SK-N-SH (cell line): Measurements from ENCODE around the gene BABAM2. TPM values are rescaled to one million over a fixed set of nuclear protein-coding genes. Genes with fewer than 3 reads are reported as not detected.

Experiments used
- CTCF ChIA-PET: fragments of 300-600, 350-600 bp; formaldehyde crosslinking; extraction: SDS; loops from one replicate; lab custom pipeline; 2021; lab: Yijun Ruan, JAX
- POLR2A ChIA-PET: fragments of 350-600 bp; sonication (Branson Sonifier 250); formaldehyde crosslinking; extraction: SDS; loops from one replicate; lab custom pipeline; 2020; ENCODE audit warnings: antibody characterized with exemption, inconsistent platforms; lab: Yijun Ruan, JAX
- DNase-seq: peaks from one replicate; pipeline ENCODE4 v3.0.0; 2012
- H2AFZ ChIP-seq: fragments of 200-600 bp; sonication (generic); 2 replicates; pipeline ENCODE4 v1.8.1; 2016; ENCODE audit warnings: antibody characterized with exemption, mild to moderate bottlenecking, low read depth
- H3F3A ChIP-seq: fragments of 200-600 bp; sonication (generic); replicated peaks from 2 replicates; pipeline ENCODE3; 2016; ENCODE audit warnings: antibody characterized with exemption, mild to moderate bottlenecking; ENCODE audit not compliant: insufficient read depth
- H3K27ac ChIP-seq, 2 experiments: fragments of 200-500 bp in 1 of 2; fragments of 200-600 bp in 1 of 2; sonication (Bioruptor generic) in 1 of 2; sonication (generic), shearing (Covaris generic) in 1 of 2; 2 replicates each; pipeline versions ENCODE4 v1.5.1 to v1.6.1; 2014 to 2016; ENCODE audit warnings: low read depth in 2 of 2, inconsistent platforms in 1 of 2, low read length in 1 of 2, mild to moderate bottlenecking in 1 of 2, mixed read lengths in 1 of 2
- H3K27me3 ChIP-seq: fragments of 200-600 bp; sonication (generic), shearing (Covaris generic); 2 replicates; pipeline ENCODE4 v1.6.1; 2016; ENCODE audit warnings: mixed run types; ENCODE audit not compliant: insufficient read depth
- H3K36me3 ChIP-seq, 2 experiments: fragments of 200-500 bp in 1 of 2; fragments of 200-600 bp in 1 of 2; sonication (Bioruptor generic) in 1 of 2; sonication (generic) in 1 of 2; replicated peaks in 1 of 2; 2 replicates each; pipeline versions ENCODE3 to v1.5.1; 2014 to 2016; ENCODE audit warnings: low read length in 1 of 2, mild to moderate bottlenecking in 1 of 2; ENCODE audit not compliant: insufficient read depth in 2 of 2, control insufficient read depth in 1 of 2
- H3K4me1 ChIP-seq, 2 experiments: fragments of 200-500 bp in 1 of 2; fragments of 200-600 bp in 1 of 2; sonication (Bioruptor generic) in 1 of 2; sonication (generic), shearing (Covaris generic) in 1 of 2; 2 replicates each; pipeline versions ENCODE4 v1.5.1 to v1.6.1; 2014 to 2016; ENCODE audit warnings: low read depth in 1 of 2, low read length in 1 of 2, mixed run types in 1 of 2; ENCODE audit not compliant: insufficient read depth in 2 of 2, control insufficient read depth in 1 of 2
- H3K4me2 ChIP-seq: fragments of 200-600 bp; sonication (generic), shearing (Covaris generic); 2 replicates; pipeline ENCODE4 v1.6.1; 2017; ENCODE audit warnings: mixed run types
- H3K4me3 ChIP-seq, 2 experiments: fragments of 200-500 bp in 1 of 2; fragments of 200-600 bp in 1 of 2; sonication (Bioruptor generic) in 1 of 2; sonication (generic), shearing (Covaris generic) in 1 of 2; 2 replicates each; pipeline versions ENCODE4 v1.5.1 to v1.8.1; 2014 to 2016; ENCODE audit warnings: low read depth in 2 of 2, inconsistent platforms in 1 of 2, low read length in 1 of 2, mild to moderate bottlenecking in 1 of 2, mixed read lengths in 1 of 2, moderate library complexity in 1 of 2
- H3K79me2 ChIP-seq: fragments of 200-600 bp; sonication (generic); 2 replicates; pipeline ENCODE4 v1.8.1; 2017; ENCODE audit warnings: mild to moderate bottlenecking; ENCODE audit not compliant: insufficient read depth
- H3K9ac ChIP-seq: fragments of 200-600 bp; sonication (generic); 2 replicates; pipeline ENCODE4 v1.6.1; 2017; ENCODE audit warnings: mixed run types
- H3K9me2 ChIP-seq: fragments of 200-600 bp; sonication (generic); 2 replicates; pipeline ENCODE4 v1.6.1; 2017; ENCODE audit warnings: mixed run types
- H3K9me3 ChIP-seq: fragments of 200-600 bp; sonication (generic); 2 replicates; pipeline ENCODE4 v1.6.1; 2017; ENCODE audit warnings: mixed run types, mild to moderate bottlenecking, moderate library complexity
- H4K20me1 ChIP-seq: fragments of 200-600 bp; sonication (generic); 2 replicates; pipeline ENCODE4 v1.6.1; 2017; ENCODE audit warnings: mild to moderate bottlenecking, mixed run types; ENCODE audit not compliant: insufficient read depth
- CHD2 ChIP-seq: fragments of 150-350 bp; IDR thresholded peaks from 2 replicates; pipeline ENCODE4 v1.6.1; 2018; ENCODE audit warnings: low read length; ENCODE audit not compliant: partially characterized antibody
- ELF1 ChIP-seq: IDR thresholded peaks from 2 replicates; pipeline ENCODE4 v1.4.0; 2012
- EP300 ChIP-seq, 2 experiments: IDR thresholded peaks; 2 replicates each; pipeline versions ENCODE4 v1.4.0 to v1.6.1; 2012; ENCODE audit warnings: borderline replicate concordance in 1 of 2, low read depth in 1 of 2, low read length in 1 of 2
- EZH2phosphoT487 ChIP-seq: fragments of 200-600 bp; sonication (generic); IDR thresholded peaks from 2 replicates; pipeline ENCODE4 v1.6.1; 2017; ENCODE audit warnings: low read depth, mixed run types, mild to moderate bottlenecking, antibody characterized with exemption, moderate library complexity, borderline replicate concordance
- FOSL2 ChIP-seq: IDR thresholded peaks from 2 replicates; pipeline ENCODE4 v1.4.0; 2012; ENCODE audit warnings: low read depth, mild to moderate bottlenecking, moderate library complexity, borderline replicate concordance
- FOXJ3 ChIP-seq: sonication (generic); formaldehyde crosslinking; IDR thresholded peaks from 2 replicates; pipeline ENCODE4 v1.5.1; 2020; ENCODE audit warnings: mild to moderate bottlenecking, missing genetic modification reagents
- GABPA ChIP-seq: IDR thresholded peaks from 2 replicates; pipeline ENCODE4 v1.4.0; 2012; ENCODE audit warnings: low read depth, mild to moderate bottlenecking
- JUND ChIP-seq: IDR thresholded peaks from 2 replicates; pipeline ENCODE4 v1.4.0; 2012
- MEF2A ChIP-seq: IDR thresholded peaks from 2 replicates; pipeline ENCODE4 v1.4.0; 2012; ENCODE audit warnings: low read depth, borderline replicate concordance
- NFIC ChIP-seq: IDR thresholded peaks from 2 replicates; pipeline ENCODE4 v1.4.0; 2012; ENCODE audit warnings: borderline replicate concordance
- NRF1 ChIP-seq: IDR thresholded peaks from 2 replicates; pipeline ENCODE4 v1.6.1; 2012; ENCODE audit warnings: low read depth, mild to moderate bottlenecking, low read length
- RAD21 ChIP-seq: IDR thresholded peaks from 2 replicates; pipeline ENCODE4 v1.6.1; 2012; ENCODE audit warnings: mild to moderate bottlenecking, low read length
- RCOR1 ChIP-seq: fragments of 150-350 bp; IDR thresholded peaks from 2 replicates; pipeline ENCODE4 v1.6.1; 2017; ENCODE audit warnings: antibody characterized with exemption, low read length
- RFX5 ChIP-seq: IDR thresholded peaks from 2 replicates; pipeline ENCODE4 v1.6.1; 2012; ENCODE audit warnings: mild to moderate bottlenecking, improper control_type of control experiment, low read length
- SIN3A ChIP-seq: IDR thresholded peaks from 2 replicates; pipeline ENCODE4 v1.6.1; 2012; ENCODE audit warnings: low read depth, mild to moderate bottlenecking, low read length, moderate library complexity, borderline replicate concordance
- SMC3 ChIP-seq: IDR thresholded peaks from 2 replicates; pipeline ENCODE4 v1.6.1; 2012; ENCODE audit warnings: low read depth, low read length, improper control_type of control experiment
- TCF12 ChIP-seq: IDR thresholded peaks from 2 replicates; pipeline ENCODE4 v1.4.0; 2012
- whole genome bisulfite sequencing: methylation state at CpG from one replicate; pipeline ENCODE4 v1.1.6; 2017; ENCODE audit warnings: low lambda C conversion rate; 5-methylcytosine and 5-hydroxymethylcytosine counted together
- polyA plus RNA-seq, 3 experiments: library from polyadenylated mRNA; depleted of rRNA; stranded (reverse); fragments of >200 nt; gene quantifications; 2 replicates each; pipeline ENCODE4 v1.2.3, GENCODE V29; 2012
- TF ChIP-seq, protein P1 (sequence below): fragments of 200-600 bp; sonication (generic); IDR thresholded peaks from 2 replicates; pipeline ENCODE4 v1.6.1; 2017; ENCODE audit warnings: antibody characterized with exemption, mild to moderate bottlenecking, moderate library complexity
- TF ChIP-seq, protein P2 (sequence below): IDR thresholded peaks from 2 replicates; pipeline ENCODE4 v1.4.0; 2012; ENCODE audit warnings: low read depth, borderline replicate concordance
- TF ChIP-seq, protein P3 (sequence below): IDR thresholded peaks from 2 replicates; pipeline ENCODE4; 2012
- TF ChIP-seq, protein P4 (sequence below): IDR thresholded peaks from 2 replicates; pipeline ENCODE4 v1.6.1; 2012; ENCODE audit warnings: mild to moderate bottlenecking, low read depth, low read length, moderate library complexity
- TF ChIP-seq, protein P5 (sequence below): IDR thresholded peaks from 2 replicates; pipeline ENCODE4 v1.4.0; 2012; ENCODE audit warnings: low read depth
- TF ChIP-seq, protein P6 (sequence below): fragments of 150-350 bp; IDR thresholded peaks from 2 replicates; pipeline ENCODE4 v1.6.1; 2016; ENCODE audit warnings: mild to moderate bottlenecking, low read depth, low read length

BABAM2 gene
- polyA plus RNA-seq, 1 of the 3 experiments (the other 2 are of a cell fraction) = 34.0 TPM

DNA sequence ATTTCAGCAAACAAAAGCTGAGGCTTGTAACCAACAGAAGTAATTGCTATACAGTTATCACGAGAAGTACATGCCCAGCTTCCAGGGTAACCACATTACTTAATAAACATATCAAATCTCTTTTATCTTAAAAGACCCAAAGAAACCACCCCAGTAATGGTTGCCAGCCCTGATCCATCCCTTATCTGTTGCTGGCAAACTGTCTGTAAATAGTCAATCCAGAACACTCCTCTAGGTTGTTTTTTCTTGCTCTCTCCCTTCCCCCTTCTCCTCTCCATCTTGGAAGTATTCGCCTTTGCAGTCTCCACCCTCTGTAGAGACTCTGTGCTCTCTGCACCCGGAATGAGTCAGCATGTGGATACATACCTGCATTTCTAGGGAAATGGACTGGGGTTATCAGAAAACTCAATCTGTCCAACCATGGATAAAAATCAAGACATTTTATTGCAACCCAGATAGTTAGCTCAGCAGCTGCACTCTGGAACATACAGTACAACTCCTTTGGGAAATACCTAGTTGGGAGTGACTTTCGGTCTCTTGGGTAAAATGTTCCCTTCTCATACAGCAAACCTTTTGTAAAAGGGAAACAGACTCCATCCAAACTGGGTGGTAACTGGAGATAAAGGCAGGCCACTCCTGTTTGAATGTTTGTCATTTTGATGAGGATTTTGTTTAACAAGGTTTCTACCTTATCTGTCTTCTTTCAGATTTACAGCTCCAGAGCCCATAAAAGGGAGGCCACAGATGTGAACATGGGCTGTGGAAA is 378.7 kb downstream of the BABAM2 start:
- 39% methylated on average over 4 of the region's 4 CpGs for WGBS
- Histone ChIP-seq H3K27me3 (no peaks in the 10 kb centered on the region), H3K9me3 (no peaks in the 10 kb centered on the region), H3K9ac (no peak overlapping the region), H3K4me2 (peak overlapping the region; percentile 43; the same call in 1 of the 2 replicates), H3K36me3 (no peaks in the 10 kb centered on the region), H2AFZ (peak overlapping the region; percentile 34), H3F3A (peaks cover 6% of the 10 kb centered on the region), H3K9me2 (no peaks in the 10 kb centered on the region), H3K79me2 (no peaks in the 10 kb centered on the region), H3K27ac (peak overlapping the region; percentile 44 to 61), H4K20me1 (no peaks in the 10 kb centered on the region), H3K4me3 (no peak overlapping the region), H3K4me1 (peaks cover 16 to 33% of the 10 kb centered on the region in 2 experiments; a peak in 3 of 4 replicates)
- ChIA-PET POLR2A (no interaction called here), CTCF (interaction anchor here (0.6 kb wide), 1 partner anchor 315 kb away, joined by 3 read pairs; no protein-coding TSS in a partner anchor)
- peak; percentile 56 for DNase-seq
- peak; percentile 68; the same call in 1 of the 2 replicates for TF ChIP-seq RCOR1
- TF ChIP-seq EZH2phosphoT487 = no peak
- TF ChIP-seq FOSL2 = peak; percentile 91
- TF ChIP-seq RFX5 = no peak
- 0 out of 2 replicates have a peak, but pooled peaks have one; percentile 19 for TF ChIP-seq ELF1
- no peak for TF ChIP-seq FOXJ3 (CRISPR knock-in tag)
- TF ChIP-seq, protein P1, sequence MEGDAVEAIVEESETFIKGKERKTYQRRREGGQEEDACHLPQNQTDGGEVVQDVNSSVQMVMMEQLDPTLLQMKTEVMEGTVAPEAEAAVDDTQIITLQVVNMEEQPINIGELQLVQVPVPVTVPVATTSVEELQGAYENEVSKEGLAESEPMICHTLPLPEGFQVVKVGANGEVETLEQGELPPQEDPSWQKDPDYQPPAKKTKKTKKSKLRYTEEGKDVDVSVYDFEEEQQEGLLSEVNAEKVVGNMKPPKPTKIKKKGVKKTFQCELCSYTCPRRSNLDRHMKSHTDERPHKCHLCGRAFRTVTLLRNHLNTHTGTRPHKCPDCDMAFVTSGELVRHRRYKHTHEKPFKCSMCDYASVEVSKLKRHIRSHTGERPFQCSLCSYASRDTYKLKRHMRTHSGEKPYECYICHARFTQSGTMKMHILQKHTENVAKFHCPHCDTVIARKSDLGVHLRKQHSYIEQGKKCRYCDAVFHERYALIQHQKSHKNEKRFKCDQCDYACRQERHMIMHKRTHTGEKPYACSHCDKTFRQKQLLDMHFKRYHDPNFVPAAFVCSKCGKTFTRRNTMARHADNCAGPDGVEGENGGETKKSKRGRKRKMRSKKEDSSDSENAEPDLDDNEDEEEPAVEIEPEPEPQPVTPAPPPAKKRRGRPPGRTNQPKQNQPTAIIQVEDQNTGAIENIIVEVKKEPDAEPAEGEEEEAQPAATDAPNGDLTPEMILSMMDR = no peak
- no peak for TF ChIP-seq SMC3
- no peak for TF ChIP-seq GABPA
- TF ChIP-seq, protein P2, sequence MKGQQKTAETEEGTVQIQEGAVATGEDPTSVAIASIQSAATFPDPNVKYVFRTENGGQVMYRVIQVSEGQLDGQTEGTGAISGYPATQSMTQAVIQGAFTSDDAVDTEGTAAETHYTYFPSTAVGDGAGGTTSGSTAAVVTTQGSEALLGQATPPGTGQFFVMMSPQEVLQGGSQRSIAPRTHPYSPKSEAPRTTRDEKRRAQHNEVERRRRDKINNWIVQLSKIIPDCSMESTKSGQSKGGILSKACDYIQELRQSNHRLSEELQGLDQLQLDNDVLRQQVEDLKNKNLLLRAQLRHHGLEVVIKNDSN = no peak
- TF ChIP-seq, protein P3, sequence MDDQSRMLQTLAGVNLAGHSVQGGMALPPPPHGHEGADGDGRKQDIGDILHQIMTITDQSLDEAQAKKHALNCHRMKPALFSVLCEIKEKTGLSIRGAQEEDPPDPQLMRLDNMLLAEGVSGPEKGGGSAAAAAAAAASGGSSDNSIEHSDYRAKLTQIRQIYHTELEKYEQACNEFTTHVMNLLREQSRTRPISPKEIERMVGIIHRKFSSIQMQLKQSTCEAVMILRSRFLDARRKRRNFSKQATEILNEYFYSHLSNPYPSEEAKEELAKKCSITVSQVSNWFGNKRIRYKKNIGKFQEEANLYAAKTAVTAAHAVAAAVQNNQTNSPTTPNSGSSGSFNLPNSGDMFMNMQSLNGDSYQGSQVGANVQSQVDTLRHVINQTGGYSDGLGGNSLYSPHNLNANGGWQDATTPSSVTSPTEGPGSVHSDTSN = peak; percentile 34
- peak; percentile 11; the same call in 1 of the 2 replicates for TF ChIP-seq RAD21
- no peak for TF ChIP-seq NRF1
- peak; percentile 81 for TF ChIP-seq TCF12
- TF ChIP-seq, protein P4, sequence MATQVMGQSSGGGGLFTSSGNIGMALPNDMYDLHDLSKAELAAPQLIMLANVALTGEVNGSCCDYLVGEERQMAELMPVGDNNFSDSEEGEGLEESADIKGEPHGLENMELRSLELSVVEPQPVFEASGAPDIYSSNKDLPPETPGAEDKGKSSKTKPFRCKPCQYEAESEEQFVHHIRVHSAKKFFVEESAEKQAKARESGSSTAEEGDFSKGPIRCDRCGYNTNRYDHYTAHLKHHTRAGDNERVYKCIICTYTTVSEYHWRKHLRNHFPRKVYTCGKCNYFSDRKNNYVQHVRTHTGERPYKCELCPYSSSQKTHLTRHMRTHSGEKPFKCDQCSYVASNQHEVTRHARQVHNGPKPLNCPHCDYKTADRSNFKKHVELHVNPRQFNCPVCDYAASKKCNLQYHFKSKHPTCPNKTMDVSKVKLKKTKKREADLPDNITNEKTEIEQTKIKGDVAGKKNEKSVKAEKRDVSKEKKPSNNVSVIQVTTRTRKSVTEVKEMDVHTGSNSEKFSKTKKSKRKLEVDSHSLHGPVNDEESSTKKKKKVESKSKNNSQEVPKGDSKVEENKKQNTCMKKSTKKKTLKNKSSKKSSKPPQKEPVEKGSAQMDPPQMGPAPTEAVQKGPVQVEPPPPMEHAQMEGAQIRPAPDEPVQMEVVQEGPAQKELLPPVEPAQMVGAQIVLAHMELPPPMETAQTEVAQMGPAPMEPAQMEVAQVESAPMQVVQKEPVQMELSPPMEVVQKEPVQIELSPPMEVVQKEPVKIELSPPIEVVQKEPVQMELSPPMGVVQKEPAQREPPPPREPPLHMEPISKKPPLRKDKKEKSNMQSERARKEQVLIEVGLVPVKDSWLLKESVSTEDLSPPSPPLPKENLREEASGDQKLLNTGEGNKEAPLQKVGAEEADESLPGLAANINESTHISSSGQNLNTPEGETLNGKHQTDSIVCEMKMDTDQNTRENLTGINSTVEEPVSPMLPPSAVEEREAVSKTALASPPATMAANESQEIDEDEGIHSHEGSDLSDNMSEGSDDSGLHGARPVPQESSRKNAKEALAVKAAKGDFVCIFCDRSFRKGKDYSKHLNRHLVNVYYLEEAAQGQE = peak; percentile 58; the same call in 1 of the 2 replicates
- TF ChIP-seq EP300 (IDR thresholded peaks at IDR 0.05; ENCODE audit: borderline replicate concordance in 1 of 2, low read depth in 1 of 2, low read length in 1 of 2) = peak; percentile 49 to 83; a peak in 3 of 4 replicates
- TF ChIP-seq JUND = peak; percentile 84
- peak; percentile 42; the same call in 1 of the 2 replicates for TF ChIP-seq NFIC
- TF ChIP-seq, protein P5, sequence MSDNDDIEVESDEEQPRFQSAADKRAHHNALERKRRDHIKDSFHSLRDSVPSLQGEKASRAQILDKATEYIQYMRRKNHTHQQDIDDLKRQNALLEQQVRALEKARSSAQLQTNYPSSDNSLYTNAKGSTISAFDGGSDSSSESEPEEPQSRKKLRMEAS = peak; percentile 57; the same call in 1 of the 2 replicates
- peak; percentile 71 for TF ChIP-seq CHD2
- TF ChIP-seq, protein P6, sequence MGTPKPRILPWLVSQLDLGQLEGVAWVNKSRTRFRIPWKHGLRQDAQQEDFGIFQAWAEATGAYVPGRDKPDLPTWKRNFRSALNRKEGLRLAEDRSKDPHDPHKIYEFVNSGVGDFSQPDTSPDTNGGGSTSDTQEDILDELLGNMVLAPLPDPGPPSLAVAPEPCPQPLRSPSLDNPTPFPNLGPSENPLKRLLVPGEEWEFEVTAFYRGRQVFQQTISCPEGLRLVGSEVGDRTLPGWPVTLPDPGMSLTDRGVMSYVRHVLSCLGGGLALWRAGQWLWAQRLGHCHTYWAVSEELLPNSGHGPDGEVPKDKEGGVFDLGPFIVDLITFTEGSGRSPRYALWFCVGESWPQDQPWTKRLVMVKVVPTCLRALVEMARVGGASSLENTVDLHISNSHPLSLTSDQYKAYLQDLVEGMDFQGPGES = no peak; the same call in 1 of the 2 replicates
- no peak for TF ChIP-seq MEF2A
- TF ChIP-seq SIN3A = 0 out of 2 replicates have a peak, but pooled peaks have one; percentile 41
